ENCODE data around the gene TOP3A. TPM values are rescaled to one million over a fixed set of nuclear protein-coding genes. Genes with fewer than 3 reads are reported as not detected.
A peak's percentile ranks its signal among the peaks of the same experiment; 100 is the strongest.

TOP3A gene, protein sequence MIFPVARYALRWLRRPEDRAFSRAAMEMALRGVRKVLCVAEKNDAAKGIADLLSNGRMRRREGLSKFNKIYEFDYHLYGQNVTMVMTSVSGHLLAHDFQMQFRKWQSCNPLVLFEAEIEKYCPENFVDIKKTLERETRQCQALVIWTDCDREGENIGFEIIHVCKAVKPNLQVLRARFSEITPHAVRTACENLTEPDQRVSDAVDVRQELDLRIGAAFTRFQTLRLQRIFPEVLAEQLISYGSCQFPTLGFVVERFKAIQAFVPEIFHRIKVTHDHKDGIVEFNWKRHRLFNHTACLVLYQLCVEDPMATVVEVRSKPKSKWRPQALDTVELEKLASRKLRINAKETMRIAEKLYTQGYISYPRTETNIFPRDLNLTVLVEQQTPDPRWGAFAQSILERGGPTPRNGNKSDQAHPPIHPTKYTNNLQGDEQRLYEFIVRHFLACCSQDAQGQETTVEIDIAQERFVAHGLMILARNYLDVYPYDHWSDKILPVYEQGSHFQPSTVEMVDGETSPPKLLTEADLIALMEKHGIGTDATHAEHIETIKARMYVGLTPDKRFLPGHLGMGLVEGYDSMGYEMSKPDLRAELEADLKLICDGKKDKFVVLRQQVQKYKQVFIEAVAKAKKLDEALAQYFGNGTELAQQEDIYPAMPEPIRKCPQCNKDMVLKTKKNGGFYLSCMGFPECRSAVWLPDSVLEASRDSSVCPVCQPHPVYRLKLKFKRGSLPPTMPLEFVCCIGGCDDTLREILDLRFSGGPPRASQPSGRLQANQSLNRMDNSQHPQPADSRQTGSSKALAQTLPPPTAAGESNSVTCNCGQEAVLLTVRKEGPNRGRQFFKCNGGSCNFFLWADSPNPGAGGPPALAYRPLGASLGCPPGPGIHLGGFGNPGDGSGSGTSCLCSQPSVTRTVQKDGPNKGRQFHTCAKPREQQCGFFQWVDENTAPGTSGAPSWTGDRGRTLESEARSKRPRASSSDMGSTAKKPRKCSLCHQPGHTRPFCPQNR
- 19.0 and 34.9 TPM in 2 replicates for total RNA-seq (2014; rRNA removed; shearing (Covaris generic); ENCODE audit: low replicate concordance)

DNA sequence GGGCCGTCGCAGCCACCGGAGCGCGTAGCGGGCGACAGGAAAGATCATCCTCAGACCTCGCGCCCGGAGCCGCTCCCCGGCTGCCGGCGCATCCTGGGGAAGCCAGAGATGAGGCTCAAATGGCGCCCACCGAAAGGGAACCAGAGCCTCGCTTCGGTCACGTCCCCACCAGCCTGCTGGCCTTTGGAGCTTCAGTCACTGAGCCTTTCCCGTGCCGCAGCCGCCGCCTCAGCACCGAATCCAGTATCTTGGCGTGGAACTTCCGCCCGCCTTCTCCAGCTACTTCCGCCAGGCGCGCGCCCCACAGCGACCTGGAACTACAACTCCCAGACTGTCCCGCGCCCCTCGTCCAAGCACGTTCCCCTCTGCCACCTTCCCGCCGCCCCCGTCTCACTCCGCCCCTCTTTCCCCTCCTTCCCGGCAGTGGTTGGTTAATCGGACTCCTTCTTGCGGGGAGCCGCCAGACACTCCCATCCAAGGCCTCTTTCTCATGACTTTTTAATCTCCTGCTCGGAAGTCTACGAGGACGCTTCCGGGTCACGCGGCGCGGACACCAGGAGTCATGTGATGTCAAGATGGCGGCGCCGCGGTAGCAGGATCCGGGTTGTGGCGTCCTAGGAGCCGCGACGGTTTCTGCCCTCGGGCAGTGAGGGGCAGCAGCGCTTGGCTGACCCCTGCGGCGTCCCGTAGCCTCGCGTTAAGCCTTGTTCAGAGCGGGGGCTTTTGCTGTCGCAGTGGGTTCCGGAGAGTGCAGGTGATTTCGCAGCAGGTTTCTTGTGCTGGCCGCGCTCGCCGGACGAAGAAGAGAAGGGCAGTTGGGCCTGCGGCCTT, at the start of gene TOP3A, which contains the start of gene SMCR8:
Gene TOP3A (minus strand): TSS at position 264 of the 831 bp plus-strand sequence. CDS start 216 bp downstream, at position 48.
Gene SMCR8 (plus strand): TSS at position 563 of the 831 bp plus-strand sequence. CDS start 497 bp downstream, outside the sequence.
- peaks cover 17% of the 10 kb centered on the region for H4K20me1 ChIP-seq (ENCODE audit: insufficient read depth, low read depth, low read length)
- peaks cover 25% of the 10 kb centered on the region for H3K36me3 ChIP-seq (ENCODE audit: insufficient read depth, low read length)
- H3K9me2 ChIP-seq (replicated peaks; ENCODE audit: insufficient read depth, low read length), result no peaks in the 10 kb centered on the region
- H3K27ac ChIP-seq (ENCODE audit: low read length), result peak within 1 kb of the TSS; percentile 63
- H3K4me1 ChIP-seq (ENCODE audit: low read length), result peaks cover 48% of the 10 kb centered on the region
- H3K9me3 ChIP-seq (ENCODE audit: low read length), result no peaks in the 10 kb centered on the region
- peaks cover 92% of the 10 kb centered on the region for H3K79me2 ChIP-seq (ENCODE audit: low read length)
- DNase-seq, result peak; percentile 99
- H3K4me3 ChIP-seq (ENCODE audit: low read length), result peak within 1 kb of the TSS; percentile 91
- peak within 1 kb of the TSS; percentile 68 for H2AFZ ChIP-seq (ENCODE audit: low read length)
- no peaks in the 10 kb centered on the region for H3K27me3 ChIP-seq (ENCODE audit: low read length)
- H3K4me2 ChIP-seq (ENCODE audit: low read depth, low read length, poor library complexity, severe bottlenecking), result peak within 1 kb of the TSS; percentile 85
- peak within 1 kb of the TSS; percentile 85 for H3K9ac ChIP-seq (ENCODE audit: low read length)

DNA sequence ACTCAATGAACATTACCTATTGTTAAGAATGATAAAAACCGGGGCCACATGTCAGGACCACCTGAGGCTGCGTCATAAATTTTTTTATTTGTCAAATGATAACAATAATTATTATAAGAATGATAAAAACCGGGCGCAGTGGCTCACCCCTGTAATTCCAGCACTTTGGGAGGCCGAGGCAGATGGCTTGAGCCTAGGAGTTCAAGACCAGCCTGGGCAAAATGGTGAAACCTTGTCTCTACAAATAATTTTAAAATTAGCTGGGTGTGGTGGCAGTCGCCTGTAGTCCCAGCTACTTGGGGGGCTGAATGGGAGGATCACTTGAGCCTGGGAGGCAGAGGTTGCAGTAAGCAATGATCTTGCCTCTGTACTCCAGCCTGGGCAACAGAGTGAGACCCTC, 49.4 kb upstream of the TOP3A start:
- Histone ChIP-seq H3K4me3 (ENCODE audit: low read length) (peak overlapping the region; percentile 89; the same call in 1 of the 2 replicates), H3K9me3 (ENCODE audit: low read length) (no peaks in the 10 kb centered on the region), H3K4me1 (ENCODE audit: low read length) (peaks cover 12% of the 10 kb centered on the region), H4K20me1 (ENCODE audit: insufficient read depth, low read depth, low read length) (no peaks in the 10 kb centered on the region), H3K27ac (ENCODE audit: low read length) (no peak overlapping the region), H3K4me2 (ENCODE audit: low read depth, low read length, poor library complexity, severe bottlenecking) (peak overlapping the region; percentile 88), H3K9ac (ENCODE audit: low read length) (no peak overlapping the region), H3K27me3 (ENCODE audit: low read length) (no peaks in the 10 kb centered on the region), H3K79me2 (ENCODE audit: low read length) (peaks cover 23% of the 10 kb centered on the region), H3K36me3 (ENCODE audit: insufficient read depth, low read length) (no peaks in the 10 kb centered on the region), H3K9me2 (replicated peaks; ENCODE audit: insufficient read depth, low read length) (no peaks in the 10 kb centered on the region), H2AFZ (ENCODE audit: low read length) (no peak overlapping the region)
- no peak for DNase-seq

DNA sequence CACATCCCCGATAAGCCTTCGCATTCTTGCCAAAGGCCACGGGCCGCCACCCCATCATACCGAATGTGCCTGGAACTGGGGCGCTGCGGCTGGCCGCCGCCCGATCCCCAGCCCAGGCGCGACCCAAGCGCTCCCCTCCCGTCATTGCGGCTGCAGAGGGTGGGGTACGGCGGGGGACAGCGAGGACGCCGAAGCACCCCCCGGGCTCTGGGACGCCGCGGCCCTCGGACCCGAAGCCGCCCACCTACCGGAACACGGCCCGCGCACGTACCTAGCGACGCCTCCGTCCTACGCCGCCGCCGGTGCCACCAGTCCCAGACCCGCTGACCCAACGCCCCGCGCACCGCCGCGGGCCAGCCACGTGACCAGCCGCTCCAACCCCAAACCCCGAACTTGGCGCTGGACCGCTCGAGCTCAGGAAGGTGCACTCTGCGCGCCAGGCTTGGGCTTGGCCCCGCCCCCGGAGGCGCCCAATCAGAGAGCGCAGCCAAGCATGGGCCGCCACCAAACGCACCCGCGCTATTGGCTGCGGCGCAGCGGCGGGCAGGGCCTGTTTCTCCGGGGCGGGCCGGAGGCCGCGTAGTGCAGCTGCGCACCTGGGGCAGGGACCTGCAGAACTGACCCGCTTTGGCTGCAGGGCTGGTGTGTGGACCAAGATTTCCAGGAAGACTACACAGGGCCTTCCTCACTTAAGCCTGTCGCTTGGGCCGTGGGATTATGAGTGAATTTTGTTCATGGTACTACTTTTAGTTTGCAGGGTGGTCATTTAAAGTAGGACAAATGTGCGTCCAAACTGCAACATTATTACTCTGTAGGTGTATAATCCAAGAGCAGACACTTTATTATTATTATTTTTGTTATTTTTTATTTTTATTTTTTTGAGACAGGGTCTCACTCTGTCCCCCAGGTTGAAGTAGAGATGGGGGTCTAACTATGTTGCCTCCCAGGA, 48.6 kb upstream of the TOP3A start, which contains the start of gene SHMT1:
Gene SHMT1 (minus strand): TSS at position 450 of the 949 bp plus-strand sequence. CDS start 7,569 bp downstream, outside the sequence.
- Histone ChIP-seq H3K27me3 (ENCODE audit: low read length) (no peaks in the 10 kb centered on the region), H3K36me3 (ENCODE audit: insufficient read depth, low read length) (no peaks in the 10 kb centered on the region), H3K9me3 (ENCODE audit: low read length) (no peaks in the 10 kb centered on the region), H4K20me1 (ENCODE audit: insufficient read depth, low read depth, low read length) (no peaks in the 10 kb centered on the region), H3K4me1 (ENCODE audit: low read length) (peaks cover 12% of the 10 kb centered on the region), H3K79me2 (ENCODE audit: low read length) (peaks cover 23% of the 10 kb centered on the region), H3K4me2 (ENCODE audit: low read depth, low read length, poor library complexity, severe bottlenecking) (peak within 1 kb of the TSS; percentile 88), H2AFZ (ENCODE audit: low read length) (peak within 1 kb of the TSS; percentile 95), H3K9me2 (replicated peaks; ENCODE audit: insufficient read depth, low read length) (no peaks in the 10 kb centered on the region), H3K4me3 (ENCODE audit: low read length) (peak within 1 kb of the TSS; percentile 89), H3K27ac (ENCODE audit: low read length) (peak within 1 kb of the TSS; percentile 21; the same call in 1 of the 2 replicates), H3K9ac (ENCODE audit: low read length) (peak within 1 kb of the TSS; percentile 82)
- DNase-seq, result peak; percentile 98

DNA sequence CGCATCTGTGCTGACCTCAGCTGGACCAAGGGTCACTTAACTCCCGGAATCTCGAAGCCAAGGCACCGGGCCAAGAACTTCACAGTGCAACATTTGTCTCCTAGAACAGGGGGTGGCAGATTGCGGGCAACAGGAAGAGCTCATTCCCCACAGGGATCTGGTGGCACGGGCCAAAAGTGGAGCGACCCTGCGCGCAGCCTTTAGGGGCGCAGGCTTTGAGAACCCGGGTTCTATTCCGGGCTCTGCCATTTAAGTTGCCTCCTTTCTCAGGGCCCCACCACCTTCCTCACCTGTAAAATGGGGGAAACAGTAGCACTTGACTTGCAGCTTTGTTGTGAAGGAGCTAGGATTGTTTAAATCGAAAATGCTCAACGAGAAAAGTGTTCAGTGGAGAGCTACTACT, 47.9 kb upstream of the TOP3A start:
- H3K79me2 ChIP-seq (ENCODE audit: low read length), result peaks cover 23% of the 10 kb centered on the region
- no peaks in the 10 kb centered on the region for H3K9me2 ChIP-seq (replicated peaks; ENCODE audit: insufficient read depth, low read length)
- H3K4me2 ChIP-seq (ENCODE audit: low read depth, low read length, poor library complexity, severe bottlenecking), result peak overlapping the region; percentile 88
- no peaks in the 10 kb centered on the region for H3K36me3 ChIP-seq (ENCODE audit: insufficient read depth, low read length)
- H3K9ac ChIP-seq (ENCODE audit: low read length), result peak overlapping the region; percentile 82
- no peaks in the 10 kb centered on the region for H3K27me3 ChIP-seq (ENCODE audit: low read length)
- DNase-seq, result peak; percentile 80
- H4K20me1 ChIP-seq (ENCODE audit: insufficient read depth, low read depth, low read length), result no peaks in the 10 kb centered on the region
- peak overlapping the region; percentile 89 for H3K4me3 ChIP-seq (ENCODE audit: low read length)
- H3K27ac ChIP-seq (ENCODE audit: low read length), result peak overlapping the region; percentile 21; the same call in 1 of the 2 replicates
- no peaks in the 10 kb centered on the region for H3K9me3 ChIP-seq (ENCODE audit: low read length)
- H2AFZ ChIP-seq (ENCODE audit: low read length), result peak overlapping the region; percentile 88
- H3K4me1 ChIP-seq (ENCODE audit: low read length), result peaks cover 12% of the 10 kb centered on the region

DNA sequence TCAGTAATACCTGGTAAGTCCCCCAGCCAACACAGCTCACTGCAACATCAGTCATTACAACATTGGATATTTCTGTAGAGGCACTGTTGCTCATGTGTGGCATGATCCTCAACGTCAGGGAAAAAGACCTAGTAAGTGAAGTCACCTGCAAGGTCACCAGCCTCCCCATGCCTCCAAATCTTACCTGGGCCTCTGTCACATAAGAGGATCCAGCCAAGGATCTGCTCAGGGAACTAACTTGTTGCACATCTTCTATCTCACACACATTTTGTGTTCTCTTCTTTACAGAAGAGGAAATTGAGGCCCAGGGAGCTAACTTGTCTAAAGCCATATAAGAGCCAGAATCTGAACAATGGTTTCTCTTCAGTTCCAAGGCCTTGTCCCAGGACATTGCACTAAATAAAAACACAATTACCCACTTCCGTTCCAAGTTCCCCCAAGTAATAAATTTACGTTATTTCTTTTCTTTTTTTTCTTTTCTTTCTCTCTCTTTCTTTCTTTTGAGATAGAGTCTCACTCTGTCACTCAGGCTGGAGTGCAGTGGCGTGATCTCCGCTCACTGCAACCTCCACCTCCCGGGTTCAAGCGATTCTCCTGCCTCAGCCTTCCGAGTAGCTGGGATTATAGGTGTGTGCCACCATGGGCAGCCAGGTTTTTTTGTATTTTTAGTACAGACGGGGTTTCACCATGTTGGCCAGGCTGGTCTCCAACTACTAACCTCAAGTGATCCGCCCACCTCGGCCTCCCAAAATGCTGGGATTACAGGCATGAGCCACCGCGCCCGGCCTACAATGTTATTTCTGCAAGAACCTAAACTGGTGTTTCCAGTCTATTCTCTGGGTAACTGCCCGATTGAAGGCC, 47.3 kb upstream of the TOP3A start:
- peak overlapping the region; percentile 89 for H3K4me3 ChIP-seq (ENCODE audit: low read length)
- no peak overlapping the region for H2AFZ ChIP-seq (ENCODE audit: low read length)
- no peaks in the 10 kb centered on the region for H3K27me3 ChIP-seq (ENCODE audit: low read length)
- H3K9me2 ChIP-seq (replicated peaks; ENCODE audit: insufficient read depth, low read length), result no peaks in the 10 kb centered on the region
- H3K9ac ChIP-seq (ENCODE audit: low read length), result peak overlapping the region; percentile 82
- no peak for DNase-seq
- no peaks in the 10 kb centered on the region for H4K20me1 ChIP-seq (ENCODE audit: insufficient read depth, low read depth, low read length)
- peak overlapping the region; percentile 88 for H3K4me2 ChIP-seq (ENCODE audit: low read depth, low read length, poor library complexity, severe bottlenecking)
- no peaks in the 10 kb centered on the region for H3K36me3 ChIP-seq (ENCODE audit: insufficient read depth, low read length)
- H3K4me1 ChIP-seq (ENCODE audit: low read length), result peaks cover 12% of the 10 kb centered on the region
- H3K9me3 ChIP-seq (ENCODE audit: low read length), result no peaks in the 10 kb centered on the region
- H3K79me2 ChIP-seq (ENCODE audit: low read length), result peaks cover 23% of the 10 kb centered on the region
- no peak overlapping the region for H3K27ac ChIP-seq (ENCODE audit: low read length)

DNA sequence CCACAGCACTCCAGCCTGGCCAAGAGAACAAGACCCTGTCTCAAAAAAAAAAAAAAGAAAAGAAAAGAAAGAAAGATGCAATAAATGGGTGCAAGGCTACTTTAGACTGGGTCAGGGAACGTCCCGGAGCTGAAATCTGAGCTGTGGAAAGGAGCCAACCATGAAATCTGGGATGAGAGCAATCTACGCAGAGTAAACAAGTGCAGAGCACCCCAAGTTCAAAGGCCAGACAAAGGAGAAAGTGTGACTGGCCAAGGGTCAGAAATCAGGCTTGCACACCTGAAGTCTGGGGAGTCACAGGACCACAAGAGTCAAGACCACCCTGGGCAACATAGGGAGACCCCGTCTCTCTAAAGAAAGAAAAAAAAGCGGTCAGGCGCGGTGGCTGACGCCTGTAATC, 45.7 kb upstream of the TOP3A start:
- Histone ChIP-seq H3K9me3 (ENCODE audit: low read length) (no peaks in the 10 kb centered on the region), H3K79me2 (ENCODE audit: low read length) (peaks cover 23% of the 10 kb centered on the region), H3K4me3 (ENCODE audit: low read length) (no peak overlapping the region), H3K9ac (ENCODE audit: low read length) (no peak overlapping the region), H3K36me3 (ENCODE audit: insufficient read depth, low read length) (no peaks in the 10 kb centered on the region), H3K4me1 (ENCODE audit: low read length) (peaks cover 12% of the 10 kb centered on the region), H3K27me3 (ENCODE audit: low read length) (no peaks in the 10 kb centered on the region), H3K4me2 (ENCODE audit: low read depth, low read length, poor library complexity, severe bottlenecking) (no peak overlapping the region), H4K20me1 (ENCODE audit: insufficient read depth, low read depth, low read length) (no peaks in the 10 kb centered on the region), H2AFZ (ENCODE audit: low read length) (no peak overlapping the region), H3K27ac (ENCODE audit: low read length) (no peak overlapping the region), H3K9me2 (replicated peaks; ENCODE audit: insufficient read depth, low read length) (no peaks in the 10 kb centered on the region)
- no peak for DNase-seq

Data from Karpas-422 (cell line).